Neural cell (in vitro differentiated cells): ENCODE data around the gene ZNF268.

Experiments
- EP300 ChIP-seq: fragments of 450-650 bp; conservative IDR thresholded peaks from 2 replicates; pipeline ENCODE4 v1.6.1; 2014; ENCODE audit warnings: antibody characterized with exemption, mild to moderate bottlenecking, moderate library complexity; ENCODE audit not compliant: poor library complexity, severe bottlenecking
- EZH2 ChIP-seq: fragments of 200-600, 300-800 bp; shearing (Covaris generic), sonication (generic); IDR thresholded peaks from 2 replicates; pipeline ENCODE4 v1.6.1; 2014; ENCODE audit warnings: antibody characterized with exemption, low read length, borderline replicate concordance, mild to moderate bottlenecking; ENCODE audit not compliant: insufficient read depth, poor library complexity, severe bottlenecking
- POLR2AphosphoS5 ChIP-seq: IDR thresholded peaks from 2 replicates; pipeline ENCODE4 v1.6.1; 2012
- RAD21 ChIP-seq: fragments of 450-650 bp; conservative IDR thresholded peaks from 2 replicates; pipeline ENCODE4 v1.6.1; 2014; ENCODE audit warnings: antibody characterized with exemption, mild to moderate bottlenecking, moderate library complexity
- SMC3 ChIP-seq: fragments of 450-650 bp; conservative IDR thresholded peaks from 2 replicates; pipeline ENCODE4 v1.6.1; 2014; ENCODE audit warnings: antibody characterized with exemption, mild to moderate bottlenecking, moderate library complexity; ENCODE audit not compliant: poor library complexity
- TAF1 ChIP-seq: IDR thresholded peaks from 2 replicates; pipeline ENCODE4 v1.6.1; 2012; ENCODE audit warnings: low read depth
- TF ChIP-seq, protein P1 (sequence below): fragments of 450-650 bp; IDR thresholded peaks from 2 replicates; pipeline ENCODE4 v1.5.1; 2014; ENCODE audit warnings: antibody characterized with exemption, mild to moderate bottlenecking, moderate library complexity; ENCODE audit not compliant: poor library complexity, severe bottlenecking
- TF ChIP-seq, protein P2 (sequence below): IDR thresholded peaks from 2 replicates; pipeline ENCODE4 v1.6.1; 2012; ENCODE audit warnings: borderline replicate concordance

DNA sequence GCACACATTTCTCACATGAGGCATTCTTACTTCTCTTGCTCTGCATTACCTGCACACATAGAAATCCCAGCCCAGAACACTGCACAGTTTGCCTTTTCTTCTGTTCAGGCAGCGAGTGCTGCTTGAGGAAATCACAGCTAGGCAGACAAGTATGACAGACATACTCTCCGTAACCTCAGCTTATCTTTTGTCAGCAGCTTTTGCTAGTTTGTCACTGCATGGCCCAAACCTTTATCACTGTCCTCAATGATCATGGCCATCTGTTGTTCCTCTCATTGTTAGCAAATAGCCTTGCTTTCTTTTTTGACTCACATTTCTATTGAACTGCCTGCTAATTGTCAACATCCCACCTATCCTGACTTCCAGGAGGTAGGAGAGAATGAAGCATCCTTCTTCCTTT is 45.5 kb upstream of the ZNF268 start:
- TF ChIP-seq EP300 (no peak), SMC3 (no peak), POLR2AphosphoS5 (no peak), EZH2 (no peak), RAD21 (no peak), TAF1 (no peak)
- TF ChIP-seq, protein P1, sequence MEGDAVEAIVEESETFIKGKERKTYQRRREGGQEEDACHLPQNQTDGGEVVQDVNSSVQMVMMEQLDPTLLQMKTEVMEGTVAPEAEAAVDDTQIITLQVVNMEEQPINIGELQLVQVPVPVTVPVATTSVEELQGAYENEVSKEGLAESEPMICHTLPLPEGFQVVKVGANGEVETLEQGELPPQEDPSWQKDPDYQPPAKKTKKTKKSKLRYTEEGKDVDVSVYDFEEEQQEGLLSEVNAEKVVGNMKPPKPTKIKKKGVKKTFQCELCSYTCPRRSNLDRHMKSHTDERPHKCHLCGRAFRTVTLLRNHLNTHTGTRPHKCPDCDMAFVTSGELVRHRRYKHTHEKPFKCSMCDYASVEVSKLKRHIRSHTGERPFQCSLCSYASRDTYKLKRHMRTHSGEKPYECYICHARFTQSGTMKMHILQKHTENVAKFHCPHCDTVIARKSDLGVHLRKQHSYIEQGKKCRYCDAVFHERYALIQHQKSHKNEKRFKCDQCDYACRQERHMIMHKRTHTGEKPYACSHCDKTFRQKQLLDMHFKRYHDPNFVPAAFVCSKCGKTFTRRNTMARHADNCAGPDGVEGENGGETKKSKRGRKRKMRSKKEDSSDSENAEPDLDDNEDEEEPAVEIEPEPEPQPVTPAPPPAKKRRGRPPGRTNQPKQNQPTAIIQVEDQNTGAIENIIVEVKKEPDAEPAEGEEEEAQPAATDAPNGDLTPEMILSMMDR = no peak
- TF ChIP-seq, protein P2, sequence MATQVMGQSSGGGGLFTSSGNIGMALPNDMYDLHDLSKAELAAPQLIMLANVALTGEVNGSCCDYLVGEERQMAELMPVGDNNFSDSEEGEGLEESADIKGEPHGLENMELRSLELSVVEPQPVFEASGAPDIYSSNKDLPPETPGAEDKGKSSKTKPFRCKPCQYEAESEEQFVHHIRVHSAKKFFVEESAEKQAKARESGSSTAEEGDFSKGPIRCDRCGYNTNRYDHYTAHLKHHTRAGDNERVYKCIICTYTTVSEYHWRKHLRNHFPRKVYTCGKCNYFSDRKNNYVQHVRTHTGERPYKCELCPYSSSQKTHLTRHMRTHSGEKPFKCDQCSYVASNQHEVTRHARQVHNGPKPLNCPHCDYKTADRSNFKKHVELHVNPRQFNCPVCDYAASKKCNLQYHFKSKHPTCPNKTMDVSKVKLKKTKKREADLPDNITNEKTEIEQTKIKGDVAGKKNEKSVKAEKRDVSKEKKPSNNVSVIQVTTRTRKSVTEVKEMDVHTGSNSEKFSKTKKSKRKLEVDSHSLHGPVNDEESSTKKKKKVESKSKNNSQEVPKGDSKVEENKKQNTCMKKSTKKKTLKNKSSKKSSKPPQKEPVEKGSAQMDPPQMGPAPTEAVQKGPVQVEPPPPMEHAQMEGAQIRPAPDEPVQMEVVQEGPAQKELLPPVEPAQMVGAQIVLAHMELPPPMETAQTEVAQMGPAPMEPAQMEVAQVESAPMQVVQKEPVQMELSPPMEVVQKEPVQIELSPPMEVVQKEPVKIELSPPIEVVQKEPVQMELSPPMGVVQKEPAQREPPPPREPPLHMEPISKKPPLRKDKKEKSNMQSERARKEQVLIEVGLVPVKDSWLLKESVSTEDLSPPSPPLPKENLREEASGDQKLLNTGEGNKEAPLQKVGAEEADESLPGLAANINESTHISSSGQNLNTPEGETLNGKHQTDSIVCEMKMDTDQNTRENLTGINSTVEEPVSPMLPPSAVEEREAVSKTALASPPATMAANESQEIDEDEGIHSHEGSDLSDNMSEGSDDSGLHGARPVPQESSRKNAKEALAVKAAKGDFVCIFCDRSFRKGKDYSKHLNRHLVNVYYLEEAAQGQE = no peak
